ENCODE data around the gene IL22RA1.

DNA sequence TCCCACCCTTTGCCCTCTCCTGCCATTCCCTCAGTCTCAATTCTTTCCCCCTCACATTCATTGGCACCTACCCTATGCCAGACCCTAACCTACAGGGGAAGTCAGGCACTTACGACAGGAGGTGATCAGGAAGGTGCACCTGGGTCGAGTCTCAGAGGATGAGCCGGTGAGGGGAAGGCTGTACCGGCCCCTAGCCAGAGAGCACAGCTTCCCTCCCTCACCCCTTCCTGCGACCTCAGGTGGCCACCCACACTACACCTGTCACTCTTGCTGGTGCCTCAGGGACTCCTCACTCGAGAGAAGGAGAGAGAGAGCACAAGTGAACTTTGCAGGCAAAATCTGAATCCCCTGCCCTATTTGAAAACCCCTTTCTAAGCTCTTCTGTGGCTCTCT, 29.3 kb downstream of the IL22RA1 start:
- TF ChIP-seq, protein P1, sequence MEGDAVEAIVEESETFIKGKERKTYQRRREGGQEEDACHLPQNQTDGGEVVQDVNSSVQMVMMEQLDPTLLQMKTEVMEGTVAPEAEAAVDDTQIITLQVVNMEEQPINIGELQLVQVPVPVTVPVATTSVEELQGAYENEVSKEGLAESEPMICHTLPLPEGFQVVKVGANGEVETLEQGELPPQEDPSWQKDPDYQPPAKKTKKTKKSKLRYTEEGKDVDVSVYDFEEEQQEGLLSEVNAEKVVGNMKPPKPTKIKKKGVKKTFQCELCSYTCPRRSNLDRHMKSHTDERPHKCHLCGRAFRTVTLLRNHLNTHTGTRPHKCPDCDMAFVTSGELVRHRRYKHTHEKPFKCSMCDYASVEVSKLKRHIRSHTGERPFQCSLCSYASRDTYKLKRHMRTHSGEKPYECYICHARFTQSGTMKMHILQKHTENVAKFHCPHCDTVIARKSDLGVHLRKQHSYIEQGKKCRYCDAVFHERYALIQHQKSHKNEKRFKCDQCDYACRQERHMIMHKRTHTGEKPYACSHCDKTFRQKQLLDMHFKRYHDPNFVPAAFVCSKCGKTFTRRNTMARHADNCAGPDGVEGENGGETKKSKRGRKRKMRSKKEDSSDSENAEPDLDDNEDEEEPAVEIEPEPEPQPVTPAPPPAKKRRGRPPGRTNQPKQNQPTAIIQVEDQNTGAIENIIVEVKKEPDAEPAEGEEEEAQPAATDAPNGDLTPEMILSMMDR (IDR thresholded peaks at IDR 0.05) = no peak
- no peak for TF ChIP-seq ZFX (IDR thresholded peaks at IDR 0.05; ENCODE audit: borderline replicate concordance)

All from 22Rv1 (cell line).